SU-DHL-6 (cell line): ENCODE measurements around the gene TCEANC.
A peak's percentile ranks its signal among the peaks of the same experiment; 100 is the strongest.
"Not testable (repeated sequence)": the region's sequence is repeated elsewhere in the genome, so short reads cannot be mapped to it uniquely, and the experiment has no call there.

Source experiments
- H2AFZ ChIP-seq: fragments of 200-600 bp; sonication (generic); 2 replicates; pipeline ENCODE4 v1.6.1; 2014; ENCODE audit warnings: low read depth, mild to moderate bottlenecking, moderate library complexity, mixed read lengths, antibody characterized with exemption, low read length; ENCODE audit not compliant: severe bottlenecking
- H3F3A ChIP-seq: fragments of 200-600 bp; shearing (Covaris generic); 2 replicates; pipeline ENCODE4 v1.6.0; 2016; ENCODE audit warnings: antibody characterized with exemption, mild to moderate bottlenecking; ENCODE audit not compliant: insufficient read depth
- H3K27ac ChIP-seq: fragments of 200-600 bp; sonication (generic); 2 replicates; pipeline ENCODE4 v1.5.1; 2016; ENCODE audit warnings: low read depth, mild to moderate bottlenecking, low read length, moderate library complexity, mixed read lengths
- H3K27me3 ChIP-seq: fragments of 200-600 bp; sonication (generic), shearing (Covaris generic); 2 replicates; pipeline ENCODE4 v1.6.0; 2014; ENCODE audit warnings: mild to moderate bottlenecking, low read length
- H3K36me3 ChIP-seq: fragments of 200-600 bp; sonication (generic); 2 replicates; pipeline ENCODE4 v1.6.1; 2014; ENCODE audit warnings: mild to moderate bottlenecking, low read length, mixed read lengths
- H3K4me2 ChIP-seq: fragments of 300-600, 200-600 bp; shearing (Covaris generic), sonication (generic); 2 replicates; pipeline ENCODE4 v1.6.0; 2014; ENCODE audit warnings: low read length, low read depth, mild to moderate bottlenecking; ENCODE audit not compliant: poor library complexity, severe bottlenecking
- H3K4me3 ChIP-seq: fragments of 200-600 bp; sonication (generic); 2 replicates; pipeline ENCODE4 v1.5.1; 2014; ENCODE audit warnings: antibody characterized with exemption, low read length, mild to moderate bottlenecking, mixed read lengths; ENCODE audit not compliant: insufficient read depth, poor library complexity, severe bottlenecking
- H3K79me2 ChIP-seq: fragments of 200-600 bp; sonication (generic); 2 replicates; pipeline ENCODE4 v1.6.1; 2014; ENCODE audit warnings: mild to moderate bottlenecking, low read length, moderate library complexity; ENCODE audit not compliant: insufficient read depth
- H3K9ac ChIP-seq: fragments of 200-600 bp; sonication (generic); 2 replicates; pipeline ENCODE4 v1.7.0; 2014; ENCODE audit warnings: mild to moderate bottlenecking, low read length
- H3K9me2 ChIP-seq: fragments of 200-600 bp; sonication (generic); replicated peaks from 2 replicates; pipeline ENCODE4 v1.6.1; 2014; ENCODE audit warnings: low read length; ENCODE audit not compliant: insufficient read depth
- H3K9me3 ChIP-seq: fragments of 200-600 bp; sonication (generic); 2 replicates; pipeline ENCODE4 v1.6.1; 2014; ENCODE audit warnings: low read length, mixed read lengths; ENCODE audit not compliant: insufficient read depth
- H4K20me1 ChIP-seq: fragments of 200-600 bp; sonication (generic); 2 replicates; pipeline ENCODE4 v1.6.1; 2014; ENCODE audit warnings: low read depth, mild to moderate bottlenecking, antibody characterized with exemption, low read length, moderate library complexity, mixed read lengths
- CTCF ChIP-seq: fragments of 200-600 bp; sonication (generic); IDR thresholded peaks from one replicate; pipeline ENCODE4 v1.5.1; 2017; ENCODE audit warnings: antibody characterized with exemption, mild to moderate bottlenecking, low read length, moderate library complexity; ENCODE audit not compliant: insufficient read depth, poor library complexity, severe bottlenecking
- EZH2phosphoT487 ChIP-seq: fragments of 200-600 bp; sonication (generic), shearing (Covaris generic); conservative IDR thresholded peaks from 2 replicates; pipeline ENCODE4 v1.6.1; 2018; ENCODE audit warnings: mild to moderate bottlenecking, antibody characterized with exemption, low read length, moderate library complexity, mixed read lengths

The TCEANC gene

GRCh38 chrX:13638826-13639225, 14.1 kb upstream of the TCEANC start:
- Histone ChIP-seq H3K4me3 (no peak overlapping the region), H3K27ac (no peak overlapping the region), H4K20me1 (no peaks in the 10 kb centered on the region), H3F3A (no peaks in the 10 kb centered on the region), H2AFZ (no peak overlapping the region), H3K9ac (no peak overlapping the region), H3K27me3 (no peaks in the 10 kb centered on the region), H3K79me2 (no peaks in the 10 kb centered on the region), H3K9me2 (no peaks in the 10 kb centered on the region), H3K4me2 (no peak overlapping the region), H3K9me3 (no peaks in the 10 kb centered on the region), H3K36me3 (no peaks in the 10 kb centered on the region)
- TF ChIP-seq EZH2phosphoT487 (no peak), CTCF (no peak)

GRCh38 chrX:13641684-13642083, 11.3 kb upstream of the TCEANC start:
- H3K27ac ChIP-seq, H3K4me3 ChIP-seq, H3K36me3 ChIP-seq, H2AFZ ChIP-seq, H3F3A ChIP-seq, H3K27me3 ChIP-seq, H3K79me2 ChIP-seq, H3K9ac ChIP-seq, H3K4me2 ChIP-seq, H4K20me1 ChIP-seq, H3K9me2 ChIP-seq, H3K9me3 ChIP-seq: not testable (repeated sequence)

- H3K4me3 ChIP-seq, result no peak overlapping the region
- H3K9ac ChIP-seq, result no peak overlapping the region
- no peaks in the 10 kb centered on the region for H4K20me1 ChIP-seq
- H3K4me2 ChIP-seq, result no peak overlapping the region
- H2AFZ ChIP-seq, result no peak overlapping the region
- H3K9me3 ChIP-seq, result no peaks in the 10 kb centered on the region
- H3F3A ChIP-seq, result no peaks in the 10 kb centered on the region
- H3K79me2 ChIP-seq, result no peaks in the 10 kb centered on the region
- TF ChIP-seq EZH2phosphoT487, result no peak
- TF ChIP-seq CTCF, result no peak
- no peak overlapping the region for H3K27ac ChIP-seq
- no peaks in the 10 kb centered on the region for H3K9me2 ChIP-seq
- H3K27me3 ChIP-seq, result no peaks in the 10 kb centered on the region
- no peaks in the 10 kb centered on the region for H3K36me3 ChIP-seq
Measured at GRCh38 chrX:13645464-13646153, 7.3 kb upstream of the TCEANC start.

GRCh38 chrX:13646154-13646549, 6.8 kb upstream of the TCEANC start:
- H3K4me2 ChIP-seq, result no peak overlapping the region
- no peaks in the 10 kb centered on the region for H4K20me1 ChIP-seq
- TF ChIP-seq CTCF (peak; percentile 27), EZH2phosphoT487 (no peak)
- no peak overlapping the region for H3K27ac ChIP-seq
- H3K27me3 ChIP-seq, result no peaks in the 10 kb centered on the region
- H2AFZ ChIP-seq, result no peak overlapping the region
- no peaks in the 10 kb centered on the region for H3K79me2 ChIP-seq
- H3K9me3 ChIP-seq, result no peaks in the 10 kb centered on the region
- no peaks in the 10 kb centered on the region for H3F3A ChIP-seq
- H3K9ac ChIP-seq, result no peak overlapping the region
- H3K4me3 ChIP-seq, result no peak overlapping the region
- no peaks in the 10 kb centered on the region for H3K36me3 ChIP-seq
- no peaks in the 10 kb centered on the region for H3K9me2 ChIP-seq
